K562 (cell line): Measurements from ENCODE around the gene GHDC. TPM values are rescaled to one million over a fixed set of nuclear protein-coding genes. Genes with fewer than 3 reads are reported as not detected.

Experiments
- ATAC-seq: fragments of 200-7000 bp; cut with Tn5 transposase; 3 replicates; pipeline ENCODE4 v1.9.1; 2020; ENCODE audit warnings: moderate library complexity
- BruUV-seq: library from RNA; stranded (reverse); fragments of 400-500 nt; replicated peaks from 2 replicates; lab custom pipeline; 2021; lab: Mats Ljungman, UMichigan
- CTCF ChIA-PET: fragments of 300-600 bp; formaldehyde crosslinking; extraction: SDS; loops from one replicate; lab custom pipeline; 2021; ENCODE audit warnings: low intra/inter-chr PET ratio; lab: Yijun Ruan, JAX
- POLR2A ChIA-PET: fragments of 300-600, 350-650 bp; sonication (Branson Sonifier 250); formaldehyde crosslinking; extraction: SDS; loops from one replicate; lab custom pipeline; 2021; ENCODE audit warnings: antibody characterized with exemption, inconsistent platforms; lab: Yijun Ruan, JAX
- DNase-seq, 4 experiments: peaks; one replicate each; pipeline versions ENCODE4 v3.0.0 to v3.0.0-alpha.2; 2011 to 2018; ENCODE audit warnings: low spot score in 3 of 4, mixed read lengths in 3 of 4; ENCODE audit errors: extremely low read depth in 1 of 4
- FAIRE-seq: peaks from 2 replicates; lab custom pipeline; 2011; peaks lifted over from hg19 to GRCh38; lab: Jason Lieb, UNC
- H2AFZ ChIP-seq: 2 replicates; pipeline ENCODE4 v1.6.0; 2011; ENCODE audit warnings: low read depth, low read length, control low read depth, inconsistent platforms
- H3K27ac ChIP-seq: fragments of 200-600 bp; 3 replicates; pipeline ENCODE4 v1.8.0; 2011; ENCODE audit warnings: low read depth, mild to moderate bottlenecking, control low read depth, inconsistent platforms, low read length, moderate library complexity, mixed read lengths; ENCODE audit errors: extremely low read depth
- H3K27me3 ChIP-seq, 2 experiments: fragments of 300-600 bp in 1 of 2; 2 replicates in 1 of 2; 3 replicates in 1 of 2; pipeline versions ENCODE4 v1.6.0 to v1.8.0; 2011; ENCODE audit warnings: inconsistent platforms in 2 of 2, low read length in 2 of 2, mild to moderate bottlenecking in 1 of 2, mixed read lengths in 1 of 2, moderate library complexity in 1 of 2; ENCODE audit not compliant: control insufficient read depth in 2 of 2, insufficient read depth in 2 of 2
- H3K36me3 ChIP-seq: fragments of 300-600 bp; 3 replicates; pipeline ENCODE4 v1.8.0; 2011; ENCODE audit warnings: mild to moderate bottlenecking, low read length, inconsistent platforms; ENCODE audit not compliant: control insufficient read depth, insufficient read depth
- H3K4me1 ChIP-seq, 2 experiments: fragments of 200-600 bp in 1 of 2; replicated peaks in 1 of 2; 2 replicates in 1 of 2; 3 replicates in 1 of 2; pipeline versions ENCODE4 v1.5.1 to v1.8.0; 2011; ENCODE audit warnings: inconsistent platforms in 2 of 2, low read length in 2 of 2, mild to moderate bottlenecking in 1 of 2, mixed read lengths in 1 of 2, moderate library complexity in 1 of 2; ENCODE audit not compliant: control insufficient read depth in 2 of 2, insufficient read depth in 2 of 2
- H3K4me2 ChIP-seq: 2 replicates; pipeline ENCODE4 v1.6.1; 2011; ENCODE audit warnings: low read length, control low read depth, inconsistent platforms, mixed read lengths; ENCODE audit not compliant: insufficient read depth
- H3K4me3 ChIP-seq: fragments of 200-600 bp; sonication (generic), shearing (Covaris generic); 2 replicates; pipeline ENCODE4 v1.5.1; 2016; ENCODE audit warnings: control low read depth, inconsistent platforms
- H3K79me2 ChIP-seq: fragments of 200-600 bp; 3 replicates; pipeline ENCODE4 v1.8.0; 2011; ENCODE audit warnings: low read length, inconsistent platforms; ENCODE audit not compliant: control insufficient read depth, insufficient read depth
- H3K9ac ChIP-seq, 2 experiments: 2 replicates each; pipeline versions ENCODE4 v1.6.0 to v1.6.1; 2011; ENCODE audit warnings: low read depth in 2 of 2, low read length in 2 of 2, control low read depth in 1 of 2, inconsistent platforms in 1 of 2, mild to moderate bottlenecking in 1 of 2, mixed read lengths in 1 of 2; ENCODE audit not compliant: insufficient read depth in 1 of 2
- H3K9me1 ChIP-seq: one replicate; pipeline ENCODE4 v1.6.0; 2011; ENCODE audit warnings: inconsistent platforms, mild to moderate bottlenecking, low read length, moderate library complexity; ENCODE audit not compliant: control insufficient read depth, insufficient read depth
- H3K9me3 ChIP-seq: replicated peaks from 2 replicates; pipeline ENCODE4 v1.5.1; 2011; ENCODE audit warnings: low read depth, low read length, inconsistent platforms; ENCODE audit not compliant: control insufficient read depth, insufficient read depth
- H4K20me1 ChIP-seq: replicated peaks from 2 replicates; pipeline ENCODE4 v1.6.1; 2011; ENCODE audit warnings: low read length, inconsistent platforms, mixed read lengths; ENCODE audit not compliant: control insufficient read depth, insufficient read depth
- BRD4 ChIP-seq: fragments of 200-600 bp; sonication (generic); IDR thresholded peaks from 2 replicates; pipeline ENCODE4 v1.6.1; 2017; ENCODE audit warnings: inconsistent platforms
- BRF1 ChIP-seq: IDR thresholded peaks from 3 replicates; pipeline ENCODE4 v1.6.1; 2011; ENCODE audit warnings: borderline replicate concordance, mild to moderate bottlenecking; ENCODE audit not compliant: insufficient read length; ENCODE audit errors: extremely low read depth
- FOXA1 ChIP-seq: fragments of 450-650 bp; IDR thresholded peaks from 2 replicates; pipeline ENCODE4 v1.6.1; 2016; ENCODE audit warnings: mild to moderate bottlenecking, borderline replicate concordance
- GABPB1 ChIP-seq: sonication (generic); formaldehyde crosslinking; IDR thresholded peaks from 2 replicates; pipeline ENCODE4 v1.8.0; 2022; ENCODE audit warnings: mild to moderate bottlenecking, missing genetic modification reagents
- JUNB ChIP-seq: fragments of 450-650 bp; formaldehyde crosslinking; conservative IDR thresholded peaks from 2 replicates; pipeline ENCODE4 v1.4.0; 2020; ENCODE audit warnings: mild to moderate bottlenecking
- LEF1 ChIP-seq: fragments of 450-650 bp; IDR thresholded peaks from 2 replicates; pipeline ENCODE4 v1.6.1; 2016; ENCODE audit warnings: mild to moderate bottlenecking
- SAFB2 ChIP-seq: fragments of 200-400 bp; formaldehyde crosslinking; IDR thresholded peaks from 2 replicates; pipeline ENCODE4 v1.6.1; 2018; ENCODE audit warnings: borderline replicate concordance, low read length, low read depth, moderate library complexity; ENCODE audit not compliant: severe bottlenecking
- STAT6 ChIP-seq: sonication (generic); formaldehyde crosslinking; IDR thresholded peaks from 2 replicates; pipeline ENCODE4 v1.8.1; 2023; ENCODE audit warnings: mild to moderate bottlenecking, missing genetic modification reagents
- TAL1 ChIP-seq: fragments of 450-650 bp; IDR thresholded peaks from 2 replicates; pipeline ENCODE4 v1.6.1; 2016; ENCODE audit warnings: mild to moderate bottlenecking
- WHSC1 ChIP-seq: IDR thresholded peaks from one replicate; pipeline ENCODE4 v1.6.1; 2012; ENCODE audit warnings: low read length, control low read depth, inconsistent platforms
- ZNF184 ChIP-seq: sonication (generic); formaldehyde crosslinking; IDR thresholded peaks from 2 replicates; pipeline ENCODE4 v1.5.0; 2020; ENCODE audit warnings: missing genetic modification reagents
- ZNF830 ChIP-seq: fragments of 250-450 bp; sonication (Bioruptor Pico); IDR thresholded peaks from 2 replicates; pipeline ENCODE4 v1.5.0; 2021; ENCODE audit warnings: mild to moderate bottlenecking
- WGBS: fragments of 100-300 bp; shearing (Covaris generic); methylation state at CpG from one replicate; pipeline ENCODE4 v1.1.6; 2016; ENCODE audit warnings: low coverage, mixed read lengths; ENCODE audit not compliant: insufficient coverage; ENCODE audit errors: missing lambda C conversion rate; 5-methylcytosine and 5-hydroxymethylcytosine counted together
- in situ Hi-C: fragments of 300-500 bp; cut with MboI; formaldehyde crosslinking; loops from 4 replicates; pipeline ENCODE4 v1.15.0; 2018; ENCODE audit warnings: inconsistent platforms, mixed read lengths
- intact Hi-C: fragments of 100-400 bp; cut with micrococcal nuclease; formaldehyde crosslinking; loops from 2 replicates; pipeline ENCODE4 v1.14.2; 2022
- polyA plus RNA-seq, 8 experiments: library from polyadenylated mRNA; depleted of rRNA in 4 of 8; stranded (reverse) in 5 of 8; unstranded in 3 of 8; fragments of >200 nt; fragmentation: Nextera tagmentation in 2 of 8; fragmentation: Illumina TruSeq in 1 of 8; extraction: Ambion mirVana in 2 of 8; extraction: Trizol in 1 of 8; gene quantifications; 2 replicates each; pipeline versions ENCODE4 v1.2.1 to v1.2.3, GENCODE V29; 2011 to 2014; ENCODE audit warnings: inconsistent platforms in 1 of 8, missing spikeins in 1 of 8
- total RNA-seq, 7 experiments: library from RNA; depleted of rRNA in 6 of 7; stranded (reverse); fragments of >200 nt in 6 of 7; fragmentation: Illumina TruSeq in 2 of 7; extraction: Trizol in 2 of 7; gene quantifications; 2 replicates each; pipeline versions ENCODE4 v1.2.1 to v1.2.3, GENCODE V29; 2011 to 2021; ENCODE audit warnings: low replicate concordance in 1 of 7
- TF ChIP-seq, protein P1 (sequence below): fragments of 250-450 bp; sonication (Bioruptor Pico); IDR thresholded peaks from 2 replicates; pipeline ENCODE4 v1.9.0; 2021; ENCODE audit warnings: mild to moderate bottlenecking, inconsistent platforms
- TF ChIP-seq, protein P2 (sequence below): fragments of 450-650 bp; formaldehyde crosslinking; IDR thresholded peaks from 2 replicates; pipeline ENCODE4 v1.4.0; 2022; ENCODE audit warnings: missing genetic modification characterization
- TF ChIP-seq, protein P3 (sequence below): fragments of 250-450 bp; sonication (Bioruptor Pico); IDR thresholded peaks from 2 replicates; pipeline ENCODE4 v1.8.0; 2022; ENCODE audit warnings: moderate library complexity, mild to moderate bottlenecking, inconsistent platforms

Gene GHDC
- total and polyA plus RNA-seq, 9 of the 15 experiments (the other 6 are each of a cell fraction or from before 2014, with no cell fraction given) = 0.65 to 23.2 (median 11.2) TPM

DNA sequence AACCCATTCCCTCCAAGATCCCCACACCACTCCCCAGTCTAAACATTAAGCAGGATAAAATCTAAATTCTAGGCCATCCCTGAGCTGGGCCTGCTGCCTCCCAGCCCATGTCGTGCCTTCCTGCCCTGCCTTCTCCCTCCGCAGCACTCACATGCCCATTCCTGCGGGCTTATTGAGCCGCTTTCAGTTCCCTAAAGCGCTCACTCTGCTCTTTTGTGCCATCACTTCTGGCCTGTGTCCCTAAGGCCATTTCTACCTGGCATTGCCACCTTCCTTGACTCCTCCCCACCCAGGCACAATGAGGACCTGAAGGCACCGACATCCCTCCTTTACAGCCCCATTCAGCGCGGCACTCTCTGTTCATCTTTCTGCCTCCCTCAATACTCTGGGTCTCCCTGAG is 26.5 kb downstream of the GHDC start:
- BruUV-seq = no TSS peak
- no peaks in the 10 kb centered on the region for H3K9me3 ChIP-seq
- H4K20me1 ChIP-seq = no peaks in the 10 kb centered on the region; the same call in 1 of the 2 replicates
- ChIA-PET POLR2A (interaction anchor here (0.6 to 1.1 kb wide), 5 partner anchors 8 to 197 kb away, joined by 3 to 4 read pairs (median 3); no protein-coding TSS in a partner anchor), CTCF (no interaction called here)
- no peaks in the 10 kb centered on the region for H3K9me1 ChIP-seq
- no peaks in the 10 kb centered on the region for H3K79me2 ChIP-seq
- H3K9ac ChIP-seq = peak overlapping the region in 1 of 2 experiments; percentile 6; a peak in 1 of 4 replicates
- FAIRE-seq (no peak), ATAC-seq (no peak), DNase-seq (no peak)
- in situ Hi-C loops = no loop called here
- H3K4me3 ChIP-seq = no peak overlapping the region
- WGBS = 77% methylated on average over 8 of the region's 8 CpGs
- no peak overlapping the region for H3K27ac ChIP-seq
- H3K4me1 ChIP-seq = peaks cover 0 to 28% of the 10 kb centered on the region in 2 experiments; a peak in 2 of 5 replicates
- no peaks in the 10 kb centered on the region for H3K27me3 ChIP-seq
- intact Hi-C loops = no loop called here
- H2AFZ ChIP-seq = no peak overlapping the region
- no peaks in the 10 kb centered on the region for H3K36me3 ChIP-seq
- H3K4me2 ChIP-seq = no peak overlapping the region
- TF ChIP-seq JUNB (CRISPR knock-in tag) (no peak), STAT6 (CRISPR knock-in tag) (no peak), LEF1 (no peak), FOXA1 (no peak), TAL1 (no peak), BRD4 (no peak), ZNF830 (CRISPR knock-in tag) (no peak), SAFB2 (no peak), BRF1 (no peak), GABPB1 (CRISPR knock-in tag) (no peak), WHSC1 (no peak), ZNF184 (CRISPR knock-in tag) (no peak)
- TF ChIP-seq, protein P1, sequence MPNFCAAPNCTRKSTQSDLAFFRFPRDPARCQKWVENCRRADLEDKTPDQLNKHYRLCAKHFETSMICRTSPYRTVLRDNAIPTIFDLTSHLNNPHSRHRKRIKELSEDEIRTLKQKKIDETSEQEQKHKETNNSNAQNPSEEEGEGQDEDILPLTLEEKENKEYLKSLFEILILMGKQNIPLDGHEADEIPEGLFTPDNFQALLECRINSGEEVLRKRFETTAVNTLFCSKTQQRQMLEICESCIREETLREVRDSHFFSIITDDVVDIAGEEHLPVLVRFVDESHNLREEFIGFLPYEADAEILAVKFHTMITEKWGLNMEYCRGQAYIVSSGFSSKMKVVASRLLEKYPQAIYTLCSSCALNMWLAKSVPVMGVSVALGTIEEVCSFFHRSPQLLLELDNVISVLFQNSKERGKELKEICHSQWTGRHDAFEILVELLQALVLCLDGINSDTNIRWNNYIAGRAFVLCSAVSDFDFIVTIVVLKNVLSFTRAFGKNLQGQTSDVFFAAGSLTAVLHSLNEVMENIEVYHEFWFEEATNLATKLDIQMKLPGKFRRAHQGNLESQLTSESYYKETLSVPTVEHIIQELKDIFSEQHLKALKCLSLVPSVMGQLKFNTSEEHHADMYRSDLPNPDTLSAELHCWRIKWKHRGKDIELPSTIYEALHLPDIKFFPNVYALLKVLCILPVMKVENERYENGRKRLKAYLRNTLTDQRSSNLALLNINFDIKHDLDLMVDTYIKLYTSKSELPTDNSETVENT (CRISPR knock-in tag) = no peak
- TF ChIP-seq, protein P2, sequence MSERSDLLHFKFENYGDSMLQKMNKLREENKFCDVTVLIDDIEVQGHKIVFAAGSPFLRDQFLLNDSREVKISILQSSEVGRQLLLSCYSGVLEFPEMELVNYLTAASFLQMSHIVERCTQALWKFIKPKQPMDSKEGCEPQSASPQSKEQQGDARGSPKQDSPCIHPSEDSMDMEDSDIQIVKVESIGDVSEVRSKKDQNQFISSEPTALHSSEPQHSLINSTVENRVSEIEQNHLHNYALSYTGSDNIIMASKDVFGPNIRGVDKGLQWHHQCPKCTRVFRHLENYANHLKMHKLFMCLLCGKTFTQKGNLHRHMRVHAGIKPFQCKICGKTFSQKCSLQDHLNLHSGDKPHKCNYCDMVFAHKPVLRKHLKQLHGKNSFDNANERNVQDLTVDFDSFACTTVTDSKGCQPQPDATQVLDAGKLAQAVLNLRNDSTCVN (CRISPR knock-in tag) = no peak
- TF ChIP-seq, protein P3, sequence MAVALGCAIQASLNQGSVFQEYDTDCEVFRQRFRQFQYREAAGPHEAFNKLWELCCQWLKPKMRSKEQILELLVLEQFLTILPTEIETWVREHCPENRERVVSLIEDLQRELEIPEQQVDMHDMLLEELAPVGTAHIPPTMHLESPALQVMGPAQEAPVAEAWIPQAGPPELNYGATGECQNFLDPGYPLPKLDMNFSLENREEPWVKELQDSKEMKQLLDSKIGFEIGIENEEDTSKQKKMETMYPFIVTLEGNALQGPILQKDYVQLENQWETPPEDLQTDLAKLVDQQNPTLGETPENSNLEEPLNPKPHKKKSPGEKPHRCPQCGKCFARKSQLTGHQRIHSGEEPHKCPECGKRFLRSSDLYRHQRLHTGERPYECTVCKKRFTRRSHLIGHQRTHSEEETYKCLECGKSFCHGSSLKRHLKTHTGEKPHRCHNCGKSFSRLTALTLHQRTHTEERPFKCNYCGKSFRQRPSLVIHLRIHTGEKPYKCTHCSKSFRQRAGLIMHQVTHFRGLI (CRISPR knock-in tag) = no peak
